Measurements from ENCODE around the gene ZNF33A.

GRCh38 chr10:38038932-38039245, 28.4 kb downstream of the ZNF33A start:
- TF ChIP-seq MAX (IDR thresholded peaks at IDR 0.05; ENCODE audit: low read depth, low read length), result no peak
- TF ChIP-seq, protein P1, sequence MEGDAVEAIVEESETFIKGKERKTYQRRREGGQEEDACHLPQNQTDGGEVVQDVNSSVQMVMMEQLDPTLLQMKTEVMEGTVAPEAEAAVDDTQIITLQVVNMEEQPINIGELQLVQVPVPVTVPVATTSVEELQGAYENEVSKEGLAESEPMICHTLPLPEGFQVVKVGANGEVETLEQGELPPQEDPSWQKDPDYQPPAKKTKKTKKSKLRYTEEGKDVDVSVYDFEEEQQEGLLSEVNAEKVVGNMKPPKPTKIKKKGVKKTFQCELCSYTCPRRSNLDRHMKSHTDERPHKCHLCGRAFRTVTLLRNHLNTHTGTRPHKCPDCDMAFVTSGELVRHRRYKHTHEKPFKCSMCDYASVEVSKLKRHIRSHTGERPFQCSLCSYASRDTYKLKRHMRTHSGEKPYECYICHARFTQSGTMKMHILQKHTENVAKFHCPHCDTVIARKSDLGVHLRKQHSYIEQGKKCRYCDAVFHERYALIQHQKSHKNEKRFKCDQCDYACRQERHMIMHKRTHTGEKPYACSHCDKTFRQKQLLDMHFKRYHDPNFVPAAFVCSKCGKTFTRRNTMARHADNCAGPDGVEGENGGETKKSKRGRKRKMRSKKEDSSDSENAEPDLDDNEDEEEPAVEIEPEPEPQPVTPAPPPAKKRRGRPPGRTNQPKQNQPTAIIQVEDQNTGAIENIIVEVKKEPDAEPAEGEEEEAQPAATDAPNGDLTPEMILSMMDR (IDR thresholded peaks at IDR 0.05 in 2 of 3, conservative IDR thresholded peaks at IDR 0.05 in 1 of 3; ENCODE audit: control insufficient read depth in 2 of 3, extremely low read depth in 1 of 3, insufficient read depth in 1 of 3, low read depth in 3 of 3, low read length in 3 of 3), result no peak
- TF ChIP-seq ZZZ3 (IDR thresholded peaks at IDR 0.05; ENCODE audit: control insufficient read depth, insufficient read length, low read depth), result no peak
